ENCODE results near the gene NFIC.

- TF ChIP-seq GATA3 (IDR thresholded peaks at IDR 0.05; ENCODE audit: low read depth, low read length), result no peak
- TF ChIP-seq GATA2 (IDR thresholded peaks at IDR 0.05; ENCODE audit: low read depth, low read length), result no peak
These were observed 16.2 kb upstream of the NFIC start for GRCh38 chr19:3350014-3350663.

Data from SH-SY5Y (cell line).